Ramos (cell line): ENCODE results near the gene TTLL11.
"Not testable (repeated sequence)": the region's sequence is repeated elsewhere in the genome, so short reads cannot be mapped to it uniquely, and the experiment has no call there.

ENCODE experiments used
- in situ Hi-C: fragments of 300-500 bp; cut with MboI; formaldehyde crosslinking; loops from one replicate; pipeline ENCODE4 v1.14.3; 2022; ENCODE audit warnings: low sequenced_read_pairs; ENCODE audit not compliant: unreplicated experiment

TTLL11 gene

GRCh38 chr9:121987314-121987713, 105.8 kb downstream of the TTLL11 start:
- in situ Hi-C loops: no loop called here

- in situ Hi-C loops: no loop called here
Observed at GRCh38 chr9:121985792-121986494, 107.2 kb downstream of the TTLL11 start.

- in situ Hi-C loops: no loop called here
Observed at GRCh38 chr9:121984726-121985402, 108.2 kb downstream of the TTLL11 start.

- in situ Hi-C loops: no loop called here
Observed at GRCh38 chr9:121983736-121984135, 109.4 kb downstream of the TTLL11 start.

- in situ Hi-C loops: no loop called here
Observed at GRCh38 chr9:121981118-121981883, 111.8 kb downstream of the TTLL11 start.

GRCh38 chr9:121980665-121981064, 112.4 kb downstream of the TTLL11 start:
- in situ Hi-C loops: not testable (repeated sequence)

- in situ Hi-C loops: no loop called here
Observed at GRCh38 chr9:121979736-121980135, 113.4 kb downstream of the TTLL11 start.

GRCh38 chr9:121976751-121977150, 116.4 kb downstream of the TTLL11 start:
- in situ Hi-C loops: no loop called here

- in situ Hi-C loops: no loop called here
Observed at GRCh38 chr9:121975801-121976277, 117.3 kb downstream of the TTLL11 start.

- in situ Hi-C loops: no loop called here
Observed at GRCh38 chr9:121974421-121974820, 118.7 kb downstream of the TTLL11 start.

GRCh38 chr9:121972501-121972981, 120.6 kb downstream of the TTLL11 start:
- in situ Hi-C loops: no loop called here

GRCh38 chr9:121968056-121968455, 125.1 kb downstream of the TTLL11 start:
- in situ Hi-C loops: no loop called here

GRCh38 chr9:121966706-121967105, 126.4 kb downstream of the TTLL11 start:
- in situ Hi-C loops: no loop called here

GRCh38 chr9:121963528-121963995, 129.5 kb downstream of the TTLL11 start:
- in situ Hi-C loops: no loop called here

GRCh38 chr9:121962421-121962820, 130.7 kb downstream of the TTLL11 start:
- in situ Hi-C loops: no loop called here

- in situ Hi-C loops: no loop called here
Observed at GRCh38 chr9:121960665-121961064, 132.4 kb downstream of the TTLL11 start.

GRCh38 chr9:121958530-121958929, 134.6 kb downstream of the TTLL11 start:
- in situ Hi-C loops: no loop called here

- in situ Hi-C loops: no loop called here
Observed at GRCh38 chr9:121956808-121957207, 136.3 kb downstream of the TTLL11 start.

- in situ Hi-C loops: no loop called here
Observed at GRCh38 chr9:121955649-121956048, 137.5 kb downstream of the TTLL11 start.

- in situ Hi-C loops: no loop called here
Observed at GRCh38 chr9:121954477-121955140, 138.5 kb downstream of the TTLL11 start.
